GM13977 (cell line): Measurements from ENCODE around the gene FATE1.

Experiments used
- DNase-seq: peaks from one replicate; pipeline ENCODE4 v3.0.0; 2012; ENCODE audit warnings: low spot score
- in situ Hi-C: fragments of 300-500 bp; cut with MboI; formaldehyde crosslinking; loops from one replicate; pipeline ENCODE4 v1.12.0; 2022; ENCODE audit warnings: low sequenced_read_pairs, low pct_unique_long_range_greater_than_20kb, mixed read lengths, inconsistent platforms; ENCODE audit not compliant: unreplicated experiment
- TF ChIP-seq, protein P1 (sequence below): IDR thresholded peaks from 2 replicates; pipeline ENCODE4 v1.5.1; 2012; ENCODE audit warnings: mild to moderate bottlenecking, control low read depth; ENCODE audit not compliant: insufficient read depth; ENCODE audit errors: extremely low read depth, missing control alignments

Gene FATE1

DNA sequence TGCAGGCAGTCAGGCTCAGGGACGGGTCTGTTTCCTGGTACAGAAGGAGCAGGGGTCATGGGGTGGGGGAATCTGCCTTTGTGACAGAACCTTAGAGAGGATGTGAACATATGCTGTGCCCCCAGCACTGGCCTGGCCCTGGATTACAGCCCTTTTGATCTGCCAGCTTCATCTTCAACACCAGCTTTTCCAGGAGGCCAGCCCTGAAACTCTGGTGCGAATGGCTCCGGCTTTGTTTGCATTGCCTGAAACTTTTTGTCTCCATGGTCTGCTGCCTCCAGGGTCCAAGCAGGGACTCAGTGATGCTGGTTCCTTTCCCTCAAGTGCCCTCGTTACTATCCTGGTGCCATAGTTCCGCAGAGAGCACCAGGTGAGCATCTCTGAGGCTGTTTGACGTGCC is 20.9 kb downstream of the FATE1 start:
- TF ChIP-seq, protein P1, sequence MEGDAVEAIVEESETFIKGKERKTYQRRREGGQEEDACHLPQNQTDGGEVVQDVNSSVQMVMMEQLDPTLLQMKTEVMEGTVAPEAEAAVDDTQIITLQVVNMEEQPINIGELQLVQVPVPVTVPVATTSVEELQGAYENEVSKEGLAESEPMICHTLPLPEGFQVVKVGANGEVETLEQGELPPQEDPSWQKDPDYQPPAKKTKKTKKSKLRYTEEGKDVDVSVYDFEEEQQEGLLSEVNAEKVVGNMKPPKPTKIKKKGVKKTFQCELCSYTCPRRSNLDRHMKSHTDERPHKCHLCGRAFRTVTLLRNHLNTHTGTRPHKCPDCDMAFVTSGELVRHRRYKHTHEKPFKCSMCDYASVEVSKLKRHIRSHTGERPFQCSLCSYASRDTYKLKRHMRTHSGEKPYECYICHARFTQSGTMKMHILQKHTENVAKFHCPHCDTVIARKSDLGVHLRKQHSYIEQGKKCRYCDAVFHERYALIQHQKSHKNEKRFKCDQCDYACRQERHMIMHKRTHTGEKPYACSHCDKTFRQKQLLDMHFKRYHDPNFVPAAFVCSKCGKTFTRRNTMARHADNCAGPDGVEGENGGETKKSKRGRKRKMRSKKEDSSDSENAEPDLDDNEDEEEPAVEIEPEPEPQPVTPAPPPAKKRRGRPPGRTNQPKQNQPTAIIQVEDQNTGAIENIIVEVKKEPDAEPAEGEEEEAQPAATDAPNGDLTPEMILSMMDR, result no peak
- in situ Hi-C loops, result no loop called here
- DNase-seq, result no peak

DNA sequence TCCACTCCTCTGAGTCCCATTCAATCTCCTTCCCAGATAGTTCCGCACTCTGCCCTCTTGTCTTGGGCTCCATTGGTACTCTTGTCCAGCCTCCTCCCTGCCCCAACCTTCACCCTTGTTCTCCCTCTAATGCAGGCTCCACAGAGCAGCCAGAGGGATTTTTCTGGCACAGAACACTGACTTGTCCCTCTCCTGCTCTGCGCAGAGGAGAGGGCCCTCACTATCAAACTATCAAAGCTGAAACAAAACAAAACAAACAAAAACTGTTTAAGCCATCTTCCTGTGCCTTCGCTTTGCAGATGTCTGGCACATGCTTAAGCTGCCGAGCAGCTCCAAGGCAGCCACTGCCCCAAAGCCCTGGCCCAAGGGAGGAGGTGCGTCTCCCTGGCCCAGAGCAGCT is 21.7 kb downstream of the FATE1 start:
- TF ChIP-seq, protein P1, result no peak
- in situ Hi-C loops, result no loop called here
- no peak for DNase-seq

DNA sequence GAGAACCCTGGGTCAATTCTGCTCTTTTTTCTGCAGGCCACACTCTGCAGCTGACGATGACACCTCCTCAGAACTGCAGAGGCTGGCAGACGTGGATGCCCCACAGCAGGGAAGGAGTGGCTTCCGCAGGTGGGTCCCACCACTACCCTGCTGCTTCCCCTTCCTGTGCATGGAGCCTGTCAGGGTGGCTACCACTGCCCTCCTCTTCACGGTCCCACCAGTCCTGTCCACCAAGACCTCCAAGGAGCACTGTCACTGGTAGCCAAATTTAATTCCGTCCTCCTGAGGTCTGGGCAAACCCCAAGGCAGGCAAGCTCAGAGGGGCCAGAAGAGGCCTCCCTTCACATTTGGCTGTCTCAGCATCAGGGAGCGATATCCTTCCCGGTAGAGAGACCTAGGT is 22.9 kb downstream of the FATE1 start:
- in situ Hi-C loops, result no loop called here

DNA sequence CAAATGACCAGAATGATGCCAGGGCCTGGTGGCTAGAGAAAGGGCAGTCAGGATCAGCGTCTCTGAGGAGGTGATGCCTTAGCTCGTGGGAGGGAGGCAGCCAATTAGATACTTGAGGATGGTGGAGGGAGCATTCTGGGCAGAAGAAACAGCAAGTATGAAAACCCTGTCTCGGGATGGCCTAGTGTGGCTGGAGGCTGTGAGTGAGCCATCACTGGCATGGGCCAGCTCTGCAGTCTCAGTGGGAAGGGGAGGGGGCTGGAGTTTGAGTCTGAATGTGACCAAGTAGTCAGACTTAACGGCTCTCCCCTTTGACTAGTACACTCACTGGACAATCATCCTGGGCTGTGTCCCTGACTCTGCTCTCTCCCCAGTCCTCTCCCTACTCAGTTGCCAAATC is 25.8 kb downstream of the FATE1 start:
- no peak for DNase-seq
- TF ChIP-seq, protein P1, result no peak
- in situ Hi-C loops, result no loop called here

More for the DNA sequence above, 22.9 kb downstream of the FATE1 start:
- TF ChIP-seq, protein P1, result no peak
- DNase-seq, result no peak

DNA sequence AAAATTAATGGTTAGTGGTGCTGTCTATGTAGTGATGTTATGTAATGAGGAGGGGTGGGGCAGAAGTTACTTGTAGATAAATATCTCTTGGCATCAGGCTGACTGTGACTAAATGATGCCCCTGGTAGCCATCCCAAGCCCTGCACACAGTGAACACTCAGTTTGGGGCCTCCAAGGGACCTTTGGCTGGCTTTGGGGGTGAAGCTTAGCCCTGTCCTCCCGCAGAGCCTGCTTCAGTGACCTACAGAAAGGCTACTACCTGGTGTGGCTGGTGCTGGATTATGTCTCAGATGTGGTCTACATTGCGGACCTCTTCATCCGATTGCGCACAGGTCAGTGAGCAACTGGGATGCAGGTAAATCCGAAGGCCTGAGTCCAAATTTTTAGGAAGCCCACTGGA is 26.5 kb downstream of the FATE1 start:
- DNase-seq, result no peak
- TF ChIP-seq, protein P1, result no peak
- in situ Hi-C loops, result no loop called here

DNA sequence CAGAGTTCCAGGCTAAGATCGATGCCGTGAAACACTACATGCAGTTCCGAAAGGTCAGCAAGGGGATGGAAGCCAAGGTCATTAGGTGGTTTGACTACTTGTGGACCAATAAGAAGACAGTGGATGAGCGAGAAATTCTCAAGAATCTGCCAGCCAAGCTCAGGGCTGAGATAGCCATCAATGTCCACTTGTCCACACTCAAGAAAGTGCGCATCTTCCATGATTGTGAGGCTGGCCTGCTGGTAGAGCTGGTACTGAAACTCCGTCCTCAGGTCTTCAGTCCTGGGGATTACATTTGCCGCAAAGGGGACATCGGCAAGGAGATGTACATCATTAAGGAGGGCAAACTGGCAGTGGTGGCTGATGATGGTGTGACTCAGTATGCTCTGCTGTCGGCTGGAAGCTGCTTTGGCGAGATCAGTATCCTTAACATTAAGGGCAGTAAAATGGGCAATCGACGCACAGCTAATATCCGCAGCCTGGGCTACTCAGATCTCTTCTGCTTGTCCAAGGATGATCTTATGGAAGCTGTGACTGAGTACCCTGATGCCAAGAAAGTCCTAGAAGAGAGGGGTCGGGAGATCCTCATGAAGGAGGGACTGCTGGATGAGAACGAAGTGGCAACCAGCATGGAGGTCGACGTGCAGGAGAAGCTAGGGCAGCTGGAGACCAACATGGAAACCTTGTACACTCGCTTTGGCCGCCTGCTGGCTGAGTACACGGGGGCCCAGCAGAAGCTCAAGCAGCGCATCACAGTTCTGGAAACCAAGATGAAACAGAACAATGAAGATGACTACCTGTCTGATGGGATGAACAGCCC is 28.0 kb downstream of the FATE1 start:
- DNase-seq, result no peak
- in situ Hi-C loops, result no loop called here
- TF ChIP-seq, protein P1, result no peak
